ENCODE measurements around the gene FAM240B.

FAM240B gene

DNA sequence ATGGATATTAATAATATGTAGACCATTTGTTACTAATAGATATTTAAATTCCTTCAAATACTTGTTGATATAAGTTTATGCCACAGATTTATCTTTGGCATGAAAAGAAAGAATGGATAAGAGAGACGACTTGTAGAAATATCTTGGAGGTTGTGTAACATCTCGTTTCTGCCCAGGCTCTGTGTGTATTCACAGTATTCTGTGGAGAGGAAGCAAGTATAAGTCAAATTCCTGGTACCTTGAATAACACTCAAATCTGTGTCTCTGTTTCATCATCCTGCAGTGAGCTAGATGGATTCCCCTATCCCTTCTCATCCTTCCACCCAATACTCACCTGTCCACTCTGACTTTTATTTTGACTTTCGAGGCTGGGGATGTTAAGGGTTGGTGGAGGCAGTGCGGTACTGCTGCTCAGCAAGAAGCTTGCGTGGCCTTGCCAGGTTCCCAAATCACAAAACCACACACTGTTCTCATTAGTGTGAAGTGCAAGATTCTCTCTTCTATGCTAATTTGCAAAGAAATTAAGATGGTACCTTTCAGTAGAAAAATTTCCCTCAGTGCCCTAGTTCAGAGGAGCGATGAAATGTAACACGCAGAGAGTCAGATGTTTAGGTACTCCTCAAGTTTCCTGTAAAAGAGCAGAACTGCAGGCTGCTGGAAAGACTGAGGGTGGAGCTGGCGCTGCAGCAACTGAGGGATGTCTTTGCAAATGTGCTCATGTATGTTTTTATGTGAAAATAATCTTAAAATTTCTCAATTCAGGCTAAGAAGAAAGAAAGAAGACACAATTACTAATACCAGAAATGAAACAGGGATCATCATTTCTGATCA lies 57.0 kb downstream of the FAM240B start:
- DNase-seq = no peak

GRCh38 chr9:38659538-38659937 lies 60.4 kb downstream of the FAM240B start:
- DNase-seq = no peak

DNA sequence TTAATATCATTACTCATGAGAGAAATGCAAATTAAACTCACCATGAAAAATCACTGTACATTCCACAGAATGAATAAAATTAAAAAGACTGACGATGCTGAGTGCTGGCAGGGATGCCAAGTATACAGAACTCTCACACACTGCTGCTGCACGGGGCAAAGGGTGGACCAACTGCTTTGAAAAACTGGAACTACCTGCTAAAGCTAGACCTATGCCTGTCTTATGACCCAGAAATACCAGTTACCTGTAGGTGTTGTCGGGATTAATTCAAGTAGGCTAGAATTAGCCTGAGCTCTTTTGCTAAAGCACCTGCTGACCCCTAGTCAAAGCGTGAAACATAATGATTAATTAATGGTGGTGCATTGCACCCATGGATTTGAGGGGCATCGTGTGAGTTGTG lies 63.0 kb downstream of the FAM240B start:
- DNase-seq = no peak

DNA sequence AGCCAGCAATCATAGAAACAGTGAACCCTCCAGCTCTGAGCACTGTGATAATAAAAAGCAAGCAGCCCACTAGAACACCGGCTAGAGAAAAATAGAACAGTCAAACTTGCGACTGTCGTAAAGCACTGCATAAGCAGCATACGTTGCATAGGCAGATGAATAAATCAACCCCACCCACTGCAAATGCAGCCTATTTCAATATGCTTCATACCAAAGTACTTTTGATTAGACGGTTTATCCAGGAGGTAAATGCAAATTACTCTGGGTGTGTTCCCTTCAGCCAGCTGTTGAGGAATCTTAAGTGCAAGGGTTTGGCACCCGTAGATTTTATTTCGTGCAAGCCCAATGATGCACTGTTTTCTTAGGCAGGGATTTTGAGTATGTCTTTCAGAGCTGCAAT lies 67.4 kb downstream of the FAM240B start:
- DNase-seq = no peak

- no peak for DNase-seq
Observed at GRCh38 chr9:38652044-38652443, 67.9 kb downstream of the FAM240B start.

DNA sequence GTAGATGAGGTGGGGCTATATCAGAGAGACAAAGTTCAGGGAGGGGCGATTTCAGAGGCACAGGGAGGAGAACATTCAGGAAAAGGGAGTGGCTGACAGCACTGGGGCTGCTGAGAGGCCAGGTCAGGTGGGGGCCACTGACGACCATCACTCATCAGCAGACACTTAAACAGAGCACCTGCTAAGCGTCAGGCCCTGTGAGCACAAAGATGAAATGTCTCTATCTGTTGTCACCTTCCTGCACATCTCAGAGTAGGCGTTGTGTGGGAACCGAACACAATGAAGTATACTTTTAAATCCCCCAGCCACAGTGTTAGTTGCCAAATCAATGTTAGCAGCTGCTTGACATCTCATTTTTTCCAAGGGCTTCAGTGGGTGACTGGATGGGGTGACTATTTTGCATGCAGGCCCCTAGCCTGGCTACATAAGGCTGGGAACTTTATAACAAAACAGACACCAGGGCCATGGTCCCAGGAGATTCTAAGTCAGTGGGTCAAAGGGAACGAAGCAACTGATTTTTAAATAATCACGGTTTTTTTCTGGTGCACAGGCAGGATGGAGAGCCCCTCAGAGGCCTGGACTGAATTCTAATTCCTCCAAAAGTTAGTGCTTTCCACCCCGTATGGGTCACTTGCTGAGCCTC lies 68.4 kb downstream of the FAM240B start:
- no peak for DNase-seq

GRCh38 chr9:38650564-38650963 lies 69.4 kb downstream of the FAM240B start:
- no peak for DNase-seq

DNA sequence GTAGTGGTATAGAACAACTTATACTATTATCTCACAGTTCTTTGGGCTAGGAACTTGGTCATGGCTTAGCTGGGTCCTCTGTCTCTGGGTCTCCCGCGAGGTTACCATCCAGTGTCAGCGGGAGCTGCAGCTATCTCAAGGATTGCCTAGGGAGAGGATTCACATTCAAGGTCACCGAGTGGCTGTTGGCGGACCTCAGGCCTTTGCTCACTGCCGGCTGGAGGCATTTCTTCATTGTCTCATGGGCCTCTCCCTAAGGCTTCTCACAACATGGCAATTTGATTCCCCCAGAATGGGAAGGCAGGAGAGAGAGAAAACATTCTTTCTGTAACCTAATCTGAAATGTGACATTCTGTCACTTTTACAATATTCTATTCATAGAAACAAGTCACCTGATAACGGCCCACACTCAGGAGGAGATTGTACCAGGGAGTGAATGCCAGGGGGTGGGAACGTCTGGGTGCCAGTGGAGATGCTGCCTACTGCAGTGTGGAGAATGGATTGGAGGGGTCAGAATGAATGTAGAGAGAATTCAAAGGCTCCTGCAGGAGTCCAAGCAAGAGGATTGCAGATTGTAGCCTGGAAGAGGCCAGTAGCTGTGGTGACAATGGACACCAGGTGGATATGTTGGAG lies 70.1 kb downstream of the FAM240B start:
- DNase-seq = no peak

DNA sequence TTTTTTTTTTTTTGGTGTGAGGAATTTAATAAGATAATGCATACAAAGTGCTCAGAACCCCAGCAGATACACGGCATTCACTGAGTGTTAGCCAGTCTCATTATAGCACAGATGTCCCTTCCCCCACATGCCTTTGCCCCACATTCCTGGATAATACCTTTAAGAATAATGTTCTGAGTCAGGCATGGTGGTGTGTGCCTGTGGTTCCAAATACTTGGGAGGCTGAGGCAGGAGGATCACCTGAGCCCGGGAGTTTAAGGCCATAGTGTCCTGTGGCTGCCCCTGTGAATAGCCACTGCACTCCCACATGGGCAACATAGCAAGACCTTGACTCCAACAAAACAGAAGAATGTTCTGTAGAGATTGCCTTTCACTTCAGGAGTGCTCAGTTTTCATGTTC lies 75.3 kb downstream of the FAM240B start:
- no peak for DNase-seq

All from NCI-H2081 treated with DMSO at 0.1 percent for 48 hours (cell line).